NCI-H526 (cell line): Measurements from ENCODE around the gene USHBP1.
A peak's percentile ranks its signal among the peaks of the same experiment; 100 is the strongest.

Experiments used
- DNase-seq, 2 experiments: peaks; one replicate each; lab custom pipeline; 2025; lab: John Stamatoyannopoulos, UW

Gene USHBP1

DNA sequence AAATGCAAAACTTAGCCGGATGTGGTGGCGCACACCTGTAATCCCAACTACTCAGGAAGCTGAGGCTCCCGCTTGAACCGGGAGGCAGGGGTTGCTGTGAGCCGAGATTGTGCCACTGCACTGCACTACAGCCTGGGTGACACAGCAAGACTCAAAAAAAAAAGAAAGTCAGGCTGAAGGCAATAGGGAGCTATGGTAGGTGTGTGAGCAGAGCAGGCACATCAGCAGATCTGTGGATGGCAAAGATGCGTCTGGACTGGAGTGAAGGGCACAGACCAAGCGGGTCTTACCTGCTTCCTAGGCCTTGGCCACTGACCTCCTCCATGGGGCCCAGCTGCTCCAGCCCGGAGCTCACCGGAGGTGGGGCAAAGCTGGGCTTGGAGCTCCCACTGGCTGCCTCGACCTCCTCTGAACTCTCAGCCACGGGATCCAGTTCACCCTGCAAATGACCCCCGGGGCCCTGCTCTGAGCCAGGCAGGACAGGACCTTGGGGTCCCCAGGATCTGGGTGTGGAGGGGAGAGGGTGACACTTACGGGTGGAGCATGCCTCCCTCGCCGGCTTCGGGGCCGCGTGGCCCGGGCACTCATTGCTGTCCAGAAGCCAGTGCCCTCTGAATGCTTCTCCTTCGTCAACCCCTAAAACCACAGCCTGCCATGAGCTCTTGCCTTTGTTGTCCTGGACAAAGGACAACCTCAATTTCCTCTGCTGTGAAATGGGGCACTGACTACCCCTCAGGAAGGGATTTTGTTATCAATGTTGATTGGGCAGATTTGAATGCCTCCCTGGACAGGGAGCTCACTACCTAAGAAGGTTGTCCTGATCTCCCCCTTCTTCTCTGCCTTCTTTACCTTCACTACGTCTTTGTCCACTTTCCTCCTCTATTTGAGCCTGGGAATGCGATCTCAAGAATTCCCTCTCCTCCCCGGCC, 569 bp downstream of the USHBP1 start:
- DNase-seq = no peak

DNA sequence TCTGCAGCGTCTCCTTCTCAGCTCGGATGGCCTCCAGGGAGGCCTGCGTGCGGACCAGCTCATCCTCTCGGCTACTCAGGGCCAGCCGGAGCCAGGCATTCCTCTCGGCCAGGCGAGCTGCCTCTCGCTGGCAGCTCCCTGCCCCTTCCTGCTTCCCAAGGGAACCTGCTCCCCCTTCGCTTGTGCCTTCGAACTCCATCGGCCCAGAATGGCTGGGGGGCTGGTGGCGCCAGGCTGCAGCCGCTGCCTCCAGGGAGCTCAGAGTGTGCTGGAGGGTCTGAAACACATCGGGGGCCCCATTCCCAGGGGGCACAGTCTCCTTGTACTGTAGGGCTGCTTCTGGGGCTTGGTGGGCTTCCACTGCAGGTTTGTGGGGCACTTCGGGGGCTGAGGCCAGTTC, 2.0 kb downstream of the USHBP1 start:
- DNase-seq = no peak

DNA sequence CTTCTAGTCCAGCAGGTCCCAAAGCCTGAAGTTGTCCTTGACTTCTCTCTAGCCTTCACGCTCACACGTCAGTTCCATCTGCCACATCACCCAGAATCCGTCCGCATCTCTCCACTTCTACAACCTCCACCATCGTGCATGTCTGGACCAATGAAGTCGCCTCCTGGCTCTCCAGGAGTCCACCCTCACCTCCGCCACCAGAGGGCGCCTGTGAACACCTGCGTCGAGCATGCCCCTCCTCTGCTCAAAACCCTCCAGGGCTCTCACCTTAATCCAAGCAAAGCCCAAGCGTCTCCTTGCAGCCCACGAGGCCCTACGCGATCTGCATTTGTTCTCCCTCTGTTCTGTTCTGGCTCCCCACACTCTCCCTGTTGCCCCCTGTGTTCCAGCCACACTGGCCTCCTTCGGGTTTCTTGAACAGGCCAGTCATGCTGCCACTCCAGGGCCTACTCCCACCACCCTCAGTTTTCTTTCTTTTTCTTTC, 3.7 kb downstream of the USHBP1 start:
- DNase-seq = peak; percentile 51 to 77

DNA sequence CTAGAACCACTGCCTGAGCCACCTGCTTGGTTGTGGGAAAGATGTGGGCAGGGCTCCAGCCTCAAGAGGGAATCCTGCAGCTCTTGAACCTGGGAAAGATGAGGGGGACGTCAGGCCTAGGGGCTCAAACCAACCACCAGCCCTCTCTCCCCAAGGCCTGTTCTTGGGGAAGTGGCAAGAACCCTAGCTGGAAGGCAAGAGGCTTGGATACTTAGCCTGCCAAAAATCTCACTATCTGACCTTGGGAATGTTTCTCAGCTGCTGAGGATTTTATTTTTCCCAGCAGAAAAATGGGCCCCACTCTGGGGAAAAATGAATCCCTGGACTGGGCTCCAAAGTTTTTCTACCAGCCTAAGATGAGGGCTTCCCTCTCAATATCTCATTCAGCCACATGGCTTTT, 4.6 kb downstream of the USHBP1 start:
- no peak for DNase-seq

DNA sequence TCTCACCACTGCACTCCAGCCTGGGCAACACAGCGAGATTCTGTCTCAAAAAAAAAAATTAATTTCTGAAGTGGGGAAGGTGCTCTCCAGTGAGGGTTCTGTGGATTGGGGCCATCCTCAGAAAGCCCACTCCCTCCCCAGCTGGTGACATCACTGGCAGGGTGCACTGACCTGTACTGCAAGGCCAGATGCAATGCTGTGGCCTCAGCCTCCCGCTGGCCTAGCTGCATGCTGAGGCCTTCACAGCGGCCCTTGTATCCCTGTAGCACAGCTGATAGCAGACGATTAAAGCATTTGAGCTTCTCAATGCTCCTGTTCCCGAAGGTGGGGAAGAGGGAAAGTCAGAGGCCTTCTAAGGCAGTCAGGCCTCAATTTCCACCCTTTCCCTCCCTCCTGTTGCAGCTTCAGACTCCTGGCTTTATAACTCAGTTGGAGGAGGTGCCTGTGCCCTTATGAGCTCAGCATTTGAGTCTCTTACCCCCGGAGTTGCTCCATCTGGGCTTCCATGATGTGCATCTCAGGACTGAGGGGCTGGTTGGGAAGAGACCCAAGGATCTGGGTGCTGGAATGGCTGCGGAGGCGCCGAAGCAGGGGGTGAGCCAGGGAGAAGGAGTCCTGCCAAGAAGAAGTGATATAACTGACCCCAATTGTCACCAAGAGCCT, 5.3 kb downstream of the USHBP1 start:
- no peak for DNase-seq

DNA sequence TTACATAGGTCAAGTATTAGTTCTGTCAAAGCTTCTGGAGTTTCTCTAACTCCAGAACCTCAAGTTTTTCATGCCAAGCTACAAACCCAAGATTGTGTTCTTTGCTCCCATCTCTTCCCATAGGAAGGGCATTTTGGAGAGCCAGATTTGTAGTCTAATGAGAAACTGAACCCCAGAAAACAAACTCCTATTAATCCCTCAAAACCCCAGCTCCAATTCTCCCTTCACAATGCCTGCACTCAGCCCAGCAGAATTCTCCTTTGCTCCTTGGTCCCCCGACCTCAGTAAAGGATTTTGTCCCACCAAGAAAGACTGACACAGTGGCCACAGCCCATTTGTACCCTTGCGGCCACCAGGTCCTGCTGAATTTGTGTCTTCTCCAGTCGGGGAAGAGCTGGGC, 8.4 kb downstream of the USHBP1 start:
- no peak for DNase-seq

DNA sequence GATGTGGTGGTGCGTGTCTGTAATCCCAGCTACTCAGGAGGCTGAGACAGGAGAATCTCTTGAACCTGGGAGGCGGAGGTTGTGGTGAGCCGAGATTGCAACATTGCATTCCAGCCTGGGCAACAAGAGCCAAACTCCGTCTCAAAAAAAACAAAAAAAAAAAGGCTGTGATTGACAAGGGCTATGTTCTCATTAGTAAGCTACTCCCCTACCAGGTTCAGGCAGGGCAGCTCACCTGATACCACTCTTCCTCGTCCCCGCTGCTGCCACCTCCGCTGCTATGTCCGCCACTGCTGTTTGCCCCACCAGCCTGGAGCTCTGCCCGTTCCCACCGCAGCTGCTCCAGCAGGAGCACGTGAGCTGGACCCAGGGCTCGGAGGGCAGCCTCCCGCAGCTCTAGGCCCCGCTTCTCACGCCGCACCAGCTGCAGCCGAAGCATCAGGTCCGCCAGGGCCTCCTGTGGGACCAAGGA, 9.4 kb downstream of the USHBP1 start:
- DNase-seq = no peak

DNA sequence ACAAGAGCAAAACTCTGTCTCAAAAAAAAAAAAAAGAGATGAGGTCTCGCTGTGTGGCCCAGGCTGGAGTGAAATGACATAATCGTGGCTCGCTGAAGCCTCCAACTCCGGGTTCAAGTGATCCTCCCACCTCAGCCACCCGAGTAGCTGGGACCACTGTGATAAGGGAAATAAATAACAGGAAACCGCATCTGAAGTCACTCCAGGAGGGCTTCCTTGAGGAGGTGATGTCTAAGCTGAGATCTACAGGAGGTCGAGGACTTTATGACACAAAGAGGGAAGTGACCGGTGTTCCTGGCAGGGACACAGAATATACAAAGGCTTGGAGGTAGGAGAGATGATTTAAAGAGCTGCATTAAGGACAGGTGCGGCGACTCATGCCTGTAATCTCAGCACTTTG, 9.9 kb downstream of the USHBP1 start:
- DNase-seq = no peak

DNA sequence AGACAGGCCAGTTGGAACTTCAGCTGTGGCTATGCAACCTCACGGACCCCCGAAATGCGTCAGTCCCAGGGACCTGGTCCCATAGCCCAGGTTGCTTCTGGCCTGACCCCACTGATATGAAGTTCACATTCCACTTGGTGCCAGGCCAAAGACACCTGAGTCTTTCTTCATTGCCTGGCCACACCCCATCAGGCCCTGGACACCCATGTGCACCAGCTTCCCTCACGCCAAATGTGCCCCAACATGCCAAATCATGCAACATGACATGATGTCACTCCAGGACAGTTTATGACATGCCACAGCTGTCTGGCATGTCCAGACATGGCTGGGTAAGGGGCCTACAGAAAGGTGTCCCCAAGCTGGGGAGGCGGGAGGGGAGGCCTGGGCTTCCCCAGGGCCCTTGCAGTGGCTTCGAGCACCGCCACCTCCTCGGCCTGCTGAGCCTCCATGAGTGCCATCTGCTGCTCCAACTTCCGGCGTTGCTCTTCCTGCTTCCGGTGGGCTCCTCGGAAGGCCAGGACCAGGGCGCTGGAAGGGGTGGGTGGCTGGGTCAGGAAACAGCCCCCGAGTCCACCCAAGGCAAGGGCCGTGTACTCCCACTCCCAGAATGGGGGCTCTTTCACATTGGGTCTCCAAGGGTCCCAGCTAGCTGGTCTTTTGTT, 14.5 kb downstream of the USHBP1 start:
- DNase-seq = no peak

- peak; percentile 39 to 69 for DNase-seq
These were observed 16.4 kb downstream of the USHBP1 start for GRCh38 chr19:17248011-17248776.

DNA sequence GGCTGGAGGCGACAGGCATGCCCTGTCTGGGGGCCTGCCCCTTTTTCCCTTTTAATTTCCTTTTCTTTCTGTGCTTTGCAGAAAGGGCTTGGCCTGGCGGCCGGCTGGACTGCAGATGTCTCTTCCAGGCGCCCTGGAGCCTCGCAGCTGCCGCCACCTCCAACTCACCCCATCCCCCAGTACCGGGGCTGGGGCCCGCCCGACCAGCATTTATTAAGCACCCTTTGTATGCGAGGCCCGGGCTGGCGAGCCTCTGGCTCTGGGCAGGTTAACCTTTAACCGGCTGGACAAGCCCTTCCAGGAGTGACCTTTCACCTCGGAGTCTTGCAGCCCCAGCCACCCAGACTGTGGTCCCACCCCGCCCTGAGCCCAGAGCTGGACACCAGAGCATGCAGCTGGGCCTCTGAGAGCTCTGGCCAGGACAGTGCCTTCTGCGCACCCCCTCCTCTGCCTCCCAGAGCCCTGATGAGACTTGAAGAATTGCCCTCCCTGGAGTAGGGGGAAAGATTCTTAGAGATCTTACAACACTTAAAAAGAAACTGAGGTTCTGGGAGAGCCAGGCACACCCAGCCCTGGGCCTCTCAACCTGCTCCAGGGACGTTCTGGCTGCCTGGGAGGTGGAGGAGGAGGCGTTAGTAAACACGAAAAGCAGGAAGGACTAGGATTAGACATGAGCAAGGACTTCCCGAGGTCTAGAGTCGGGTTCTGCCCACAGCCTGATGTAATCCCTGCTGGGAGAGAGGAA, 17.7 kb downstream of the USHBP1 start:
- DNase-seq = no peak

GRCh38 chr19:17245535-17245984, 19.0 kb downstream of the USHBP1 start, which contains the start of gene NR2F6:
NR2F6 (minus strand) TSS chr19:17245919; CDS start chr19:17245220, 699 bp downstream.
- DNase-seq = no peak

DNA sequence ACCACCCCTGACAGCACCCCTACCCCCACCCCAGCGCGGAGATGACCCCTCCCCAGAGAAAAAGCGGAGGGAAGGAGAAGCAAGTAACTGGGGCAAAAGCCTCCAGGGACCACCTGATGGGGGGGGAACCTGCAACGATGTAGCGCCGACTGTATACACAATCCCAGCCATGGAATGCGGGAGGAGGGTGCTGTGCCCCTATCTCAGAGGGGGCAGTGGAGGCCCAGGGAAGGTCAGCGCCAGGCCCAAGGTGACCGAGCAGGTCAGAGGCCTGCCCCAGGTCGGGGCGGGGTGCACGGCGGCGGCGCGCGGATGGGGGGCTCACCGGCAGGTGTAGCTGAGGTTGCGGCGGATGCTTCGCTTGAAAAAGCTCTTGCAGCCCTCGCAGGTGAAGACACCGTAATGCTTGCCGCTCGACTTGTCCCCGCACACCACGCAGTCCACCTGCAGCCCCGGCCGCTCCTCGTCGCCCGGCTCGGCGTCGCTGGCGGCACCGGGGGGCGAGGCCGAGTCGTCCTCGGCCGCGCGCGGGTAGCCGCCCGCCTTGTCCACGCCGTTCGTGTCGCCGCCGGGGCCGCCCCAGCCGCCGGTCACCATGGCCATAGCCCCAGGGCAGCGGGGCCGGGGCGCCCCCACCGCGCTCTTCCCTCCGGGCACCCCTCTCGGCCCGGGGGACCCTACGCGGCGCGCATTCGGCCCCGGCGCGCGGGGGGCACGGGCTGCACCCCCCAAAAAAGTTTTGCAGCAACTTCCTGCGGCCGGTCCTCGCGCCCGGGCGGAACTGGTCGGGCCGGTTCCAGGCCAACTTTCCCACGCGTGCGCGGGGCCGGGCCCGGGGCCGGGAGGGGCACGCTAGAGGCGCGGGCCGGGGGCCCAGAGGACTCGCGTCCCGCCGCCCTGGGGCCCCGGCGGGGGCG, 19.7 kb downstream of the USHBP1 start:
- peak in 1 of 2 experiments; percentile 28 for DNase-seq

DNA sequence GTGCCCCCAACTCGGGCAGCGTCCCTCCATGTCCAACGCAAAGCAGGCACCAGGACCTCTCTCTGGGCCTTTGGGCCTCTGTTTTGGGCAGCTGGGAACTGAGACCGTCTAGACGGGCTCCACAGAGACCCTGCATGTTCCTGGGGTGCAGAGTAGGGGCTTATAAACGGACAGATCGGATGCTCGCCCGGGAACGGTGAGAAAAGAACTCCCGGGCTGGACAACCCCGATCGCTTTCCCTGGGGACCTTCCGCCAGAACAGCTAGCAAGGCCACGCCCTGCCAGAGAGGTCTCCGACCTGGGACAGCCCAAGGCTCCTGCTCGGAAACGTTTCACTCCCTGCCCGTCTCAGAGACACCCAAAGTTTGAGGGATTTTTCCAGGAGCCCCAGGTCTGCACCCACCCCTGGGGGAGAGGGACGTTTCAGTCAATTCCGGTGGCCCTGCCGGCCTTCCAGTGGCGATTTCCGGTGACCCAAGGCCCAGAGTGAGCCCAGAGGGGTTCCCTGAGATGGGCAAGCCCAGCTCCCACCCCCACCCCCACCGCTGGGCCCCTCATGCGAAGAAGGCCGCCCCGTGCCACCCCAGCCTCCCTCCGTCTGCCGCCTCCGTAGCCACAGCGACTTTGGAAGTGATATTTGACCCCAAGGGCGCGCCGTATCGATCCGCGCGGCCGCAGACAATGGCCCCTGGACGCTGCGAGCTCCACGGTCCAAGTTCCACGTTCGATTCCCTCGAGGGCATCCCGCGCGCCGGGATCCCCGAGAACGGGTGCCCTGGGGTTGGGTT, 20.5 kb downstream of the USHBP1 start:
- peak in 1 of 2 experiments; percentile 69 for DNase-seq

DNA sequence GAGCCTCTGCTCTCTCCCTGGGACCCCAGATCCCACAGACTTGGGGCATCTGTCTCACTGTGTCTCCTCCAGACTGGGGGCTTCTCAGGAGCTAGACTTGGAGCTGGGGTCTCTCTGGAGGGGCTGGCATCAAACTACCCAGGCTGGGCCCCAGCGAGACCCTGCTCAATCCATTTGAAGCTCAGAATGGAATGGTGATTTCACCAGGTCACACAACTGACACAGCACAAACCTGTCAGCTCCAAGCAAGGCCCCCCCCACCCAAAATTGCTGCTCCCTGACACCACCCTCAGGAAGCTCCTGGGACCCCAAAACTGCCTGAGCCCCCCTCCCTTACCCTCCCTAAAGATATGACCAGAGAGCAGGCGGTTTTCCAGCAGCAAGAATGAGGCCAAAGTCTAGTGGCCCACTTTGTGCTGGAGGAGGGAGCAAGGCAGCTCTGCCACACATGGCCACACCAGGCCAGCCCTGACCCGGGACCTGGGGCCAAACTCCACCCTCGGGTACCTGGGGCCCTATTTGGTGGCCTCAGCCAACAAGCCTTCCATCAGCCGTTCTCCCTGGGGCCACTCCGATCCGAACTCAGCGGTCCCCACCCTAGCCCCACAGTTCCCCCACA, 21.2 kb downstream of the USHBP1 start:
- DNase-seq = no peak

DNA sequence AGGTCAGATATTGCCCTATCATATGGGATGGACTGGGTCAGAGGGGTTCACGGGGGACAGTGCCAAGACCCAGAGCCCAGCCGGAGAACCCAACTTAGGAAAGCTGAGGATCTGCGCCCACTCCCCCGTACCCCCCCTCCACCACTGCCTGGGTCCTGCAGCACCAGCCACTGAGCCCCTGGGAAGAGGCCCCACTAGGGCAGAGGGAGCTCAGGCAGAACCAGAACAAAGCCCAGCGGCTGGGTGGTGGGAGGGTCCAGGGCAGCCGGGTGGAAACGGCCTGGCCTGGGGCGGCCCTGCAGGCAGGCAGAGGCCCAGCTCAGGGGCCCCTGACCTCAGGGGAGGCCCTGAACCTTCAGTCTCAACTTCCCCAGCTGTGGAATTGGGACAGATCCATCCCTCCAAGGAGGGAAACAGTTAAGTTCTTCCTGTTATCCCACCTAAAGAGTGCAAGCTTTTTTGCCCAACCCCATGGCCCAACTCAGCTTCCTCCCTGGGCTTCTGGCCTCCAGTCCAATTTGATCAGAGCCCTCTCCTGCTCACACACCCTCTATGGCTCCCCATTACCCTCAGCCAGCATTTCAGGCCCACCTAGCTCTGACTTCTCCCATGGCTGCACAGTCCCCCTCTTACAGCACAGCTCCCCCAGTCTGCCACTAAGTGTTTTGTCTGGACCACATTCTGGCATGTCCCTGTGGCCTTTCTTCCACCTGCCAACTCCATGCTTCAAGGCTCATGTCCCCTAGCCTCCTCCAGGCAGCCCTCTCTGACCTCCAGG, 21.9 kb downstream of the USHBP1 start:
- DNase-seq = no peak

DNA sequence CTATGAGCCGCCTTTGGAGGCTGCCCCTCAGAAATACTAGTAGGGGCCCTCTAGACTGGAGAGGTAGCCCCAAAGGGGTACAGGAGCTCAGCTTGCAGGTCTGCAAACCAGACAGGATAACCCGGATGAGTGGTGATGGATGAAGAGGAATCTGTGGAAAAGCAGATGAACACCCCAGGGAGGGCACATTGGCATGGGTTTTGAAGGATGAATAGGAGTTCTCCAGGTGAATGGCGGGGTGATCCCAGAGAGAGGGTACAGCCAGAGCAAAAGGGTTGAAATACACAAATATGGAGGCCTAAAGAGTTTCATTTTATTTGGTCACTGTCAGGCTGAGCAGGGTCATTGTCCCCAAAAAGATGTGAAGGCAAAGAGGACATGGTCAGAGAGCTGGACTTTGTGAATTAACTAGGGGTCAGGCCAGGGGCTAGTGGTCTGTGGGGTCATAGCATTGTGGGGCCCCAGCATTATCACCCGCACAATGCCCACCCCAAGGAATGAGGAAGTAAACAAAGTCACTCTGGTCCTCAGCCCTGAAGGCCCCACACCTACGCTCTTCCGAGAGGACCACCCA, 23.6 kb downstream of the USHBP1 start:
- DNase-seq = no peak
